ENCODE results near the gene SNX27.

- TF ChIP-seq POLR2A (IDR thresholded peaks at IDR 0.05) (no peak), CTCF (IDR thresholded peaks at IDR 0.05) (no peak)
These were observed 106.8 kb downstream of the SNX27 start for GRCh38 chr1:151718666-151719065.

Measured in right lobe of liver (tissue), 4 donors.